Upper lobe of left lung (tissue), 6 donors: Measurements from ENCODE around the gene TERT. TPM values are rescaled to one million over a fixed set of nuclear protein-coding genes. Genes with fewer than 3 reads are reported as not detected.

ENCODE experiments used
- ATAC-seq, 2 donors: fragments of 200-7000 bp; cut with Tn5 transposase; one replicate each; pipeline ENCODE4 v1.9.1; 2022; ENCODE audit warnings: mild to moderate bottlenecking in 2 of 2, moderate library complexity in 2 of 2; ENCODE audit not compliant: low FRiP score in 2 of 2
- DNase-seq, 2 donors: peaks; one replicate each; pipeline ENCODE4 v3.0.0-alpha.2; 2019 to 2020
- H3K27ac ChIP-seq, 4 donors: fragments of 200-600 bp; sonication (generic); one replicate each; pipeline ENCODE4 v1.5.1; 2016 to 2019
- H3K27me3 ChIP-seq, 4 donors: fragments of 200-600 bp; sonication (generic); one replicate each; pipeline ENCODE4 v1.5.1; 2017 to 2019
- H3K36me3 ChIP-seq, 4 donors: fragments of 200-600 bp; sonication (generic); one replicate each; pipeline ENCODE4 v1.5.1; 2016 to 2019
- H3K4me1 ChIP-seq, 4 donors: fragments of 200-600 bp; sonication (generic); one replicate each; pipeline ENCODE4 v1.5.1; 2018 to 2019
- H3K4me3 ChIP-seq, 4 donors: fragments of 200-600 bp; sonication (generic); one replicate each; pipeline ENCODE4 v1.5.1; 2017 to 2019; ENCODE audit warnings: mild to moderate bottlenecking in 2 of 4, moderate library complexity in 1 of 4
- H3K9me3 ChIP-seq, 4 donors: fragments of 200-600 bp; sonication (generic); one replicate each; pipeline ENCODE4 v1.5.1; 2018 to 2019
- EP300 ChIP-seq, 4 donors: sonication (generic); formaldehyde crosslinking; IDR thresholded peaks; one replicate each; pipeline ENCODE4 v1.5.1; 2017; ENCODE audit warnings: antibody characterized with exemption in 4 of 4, control low read depth in 2 of 4
- POLR2A ChIP-seq, 4 donors: fragments of 450-650 bp; IDR thresholded peaks; one replicate each; pipeline ENCODE4 v1.5.1; 2016 to 2017; ENCODE audit warnings: antibody characterized with exemption in 4 of 4, mild to moderate bottlenecking in 2 of 4
- POLR2AphosphoS5 ChIP-seq, 2 donors: sonication (generic); formaldehyde crosslinking; IDR thresholded peaks; one replicate each; pipeline ENCODE4 v1.5.1; 2017; ENCODE audit warnings: antibody characterized with exemption in 2 of 2
- WGBS, 2 donors: methylation state at CpG; one replicate each; pipeline ENCODE4 v1.1.5; 2017 to 2018; 5-methylcytosine and 5-hydroxymethylcytosine counted together
- total RNA-seq, 6 donors: library from RNA; depleted of rRNA in 4 of 6; stranded (reverse); fragments of >200 nt in 4 of 6; gene quantifications; one replicate each; pipeline versions ENCODE4 v1.1.0 to v1.2.1, GENCODE V29; 2016 to 2021
- TF ChIP-seq, protein P1 (sequence below), 6 experiments: fragments of 450-650 bp in 4 of 6; fragments of 200-600 bp in 2 of 6; sonication (generic) in 2 of 6; IDR thresholded peaks; one replicate each; pipeline ENCODE4 v1.5.1; 2016 to 2019; ENCODE audit warnings: antibody characterized with exemption in 6 of 6
- donor health status: DM: no; HTN: no; CAD: no; lungs with moderate emphysema.
- donor health status: DM: no; HTN: yes; CAD: no; lungs with severe emphysema.

Gene TERT
- total RNA-seq, 6 donors from 2014 or later: 0.06 to 0.07 TPM; not detected in 4

DNA sequence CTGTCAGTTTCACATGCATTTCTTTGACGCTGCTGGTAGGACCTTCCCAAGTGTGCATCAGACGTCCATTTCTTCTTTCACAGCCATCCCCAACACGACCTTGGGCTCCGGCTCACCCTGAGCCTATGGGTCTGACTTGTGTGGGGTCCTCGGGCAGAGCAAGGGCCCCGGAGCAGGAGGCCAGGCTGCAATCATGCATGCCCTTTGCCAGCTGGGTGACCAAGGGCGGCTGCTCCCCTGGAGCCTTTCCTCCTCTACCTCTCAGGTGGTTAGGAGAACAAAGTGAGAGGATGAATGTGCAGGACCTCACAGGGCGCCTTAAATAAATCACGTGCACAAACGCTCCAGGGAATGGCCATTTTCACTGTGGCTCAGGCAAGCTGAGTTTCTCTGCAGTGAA, 33.2 kb downstream of the TERT start:
- no peak for TF ChIP-seq POLR2AphosphoS5 (IDR thresholded peaks at IDR 0.05)
- TF ChIP-seq, protein P1, sequence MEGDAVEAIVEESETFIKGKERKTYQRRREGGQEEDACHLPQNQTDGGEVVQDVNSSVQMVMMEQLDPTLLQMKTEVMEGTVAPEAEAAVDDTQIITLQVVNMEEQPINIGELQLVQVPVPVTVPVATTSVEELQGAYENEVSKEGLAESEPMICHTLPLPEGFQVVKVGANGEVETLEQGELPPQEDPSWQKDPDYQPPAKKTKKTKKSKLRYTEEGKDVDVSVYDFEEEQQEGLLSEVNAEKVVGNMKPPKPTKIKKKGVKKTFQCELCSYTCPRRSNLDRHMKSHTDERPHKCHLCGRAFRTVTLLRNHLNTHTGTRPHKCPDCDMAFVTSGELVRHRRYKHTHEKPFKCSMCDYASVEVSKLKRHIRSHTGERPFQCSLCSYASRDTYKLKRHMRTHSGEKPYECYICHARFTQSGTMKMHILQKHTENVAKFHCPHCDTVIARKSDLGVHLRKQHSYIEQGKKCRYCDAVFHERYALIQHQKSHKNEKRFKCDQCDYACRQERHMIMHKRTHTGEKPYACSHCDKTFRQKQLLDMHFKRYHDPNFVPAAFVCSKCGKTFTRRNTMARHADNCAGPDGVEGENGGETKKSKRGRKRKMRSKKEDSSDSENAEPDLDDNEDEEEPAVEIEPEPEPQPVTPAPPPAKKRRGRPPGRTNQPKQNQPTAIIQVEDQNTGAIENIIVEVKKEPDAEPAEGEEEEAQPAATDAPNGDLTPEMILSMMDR (IDR thresholded peaks at IDR 0.05): no peak
- TF ChIP-seq EP300 (IDR thresholded peaks at IDR 0.05): no peak
- TF ChIP-seq POLR2A (IDR thresholded peaks at IDR 0.05): no peak
- no peaks in the 10 kb centered on the region for H3K36me3 ChIP-seq
- H3K27me3 ChIP-seq: no peaks in the 10 kb centered on the region
- no peak for ATAC-seq
- no peak for DNase-seq
- peaks cover 0 to 16% (median 7%) of the 10 kb centered on the region in 4 donors for H3K9me3 ChIP-seq
- no peaks in the 10 kb centered on the region for H3K4me1 ChIP-seq
- H3K27ac ChIP-seq: no peak overlapping the region
- 89 to 95% methylated on average over 5 to 10 of the region's 10 CpGs for WGBS, 2 donors
- H3K4me3 ChIP-seq: no peak overlapping the region

DNA sequence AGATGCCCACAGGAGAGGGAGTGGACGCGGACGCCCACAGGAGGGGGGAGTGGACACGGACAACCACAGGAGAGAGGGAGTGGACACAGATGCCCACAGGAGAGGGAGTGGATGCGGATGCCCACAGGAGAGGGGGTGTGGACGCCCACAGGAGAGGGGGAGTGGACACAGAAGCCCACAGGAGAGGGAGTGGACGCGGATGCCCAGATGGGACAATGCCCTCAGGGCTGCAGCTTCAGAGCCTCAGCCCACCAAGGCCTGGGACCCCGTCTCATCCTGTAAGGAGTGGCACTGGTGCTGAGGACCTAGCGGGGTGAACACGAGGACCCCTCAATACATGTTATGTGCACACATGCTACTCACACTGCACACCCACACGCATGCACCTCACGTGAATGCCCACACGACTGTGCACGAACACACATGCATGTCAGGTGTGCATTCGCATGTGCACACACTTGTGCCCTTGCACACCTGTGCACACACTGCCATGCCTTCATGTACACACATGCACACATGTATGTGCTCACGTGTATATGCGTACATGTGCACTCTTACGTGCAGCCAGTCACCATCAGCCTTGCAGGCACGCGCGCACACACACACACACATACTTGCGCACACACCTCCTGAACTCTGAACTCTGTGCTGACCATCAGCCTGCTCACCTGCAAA, 34.9 kb downstream of the TERT start:
- H3K9me3 ChIP-seq: peaks cover 0 to 16% (median 7%) of the 10 kb centered on the region in 4 donors
- ATAC-seq (no peak), DNase-seq (no peak)
- TF ChIP-seq, protein P1 (IDR thresholded peaks at IDR 0.05): no peak
- no peak for TF ChIP-seq POLR2A (IDR thresholded peaks at IDR 0.05)
- TF ChIP-seq POLR2AphosphoS5 (IDR thresholded peaks at IDR 0.05): no peak
- TF ChIP-seq EP300 (IDR thresholded peaks at IDR 0.05): no peak
- no peaks in the 10 kb centered on the region for H3K27me3 ChIP-seq
- H3K4me1 ChIP-seq: no peaks in the 10 kb centered on the region
- H3K36me3 ChIP-seq: no peaks in the 10 kb centered on the region
- 93 to 96% methylated on average over 23 of the region's 23 CpGs for WGBS, 2 donors
- H3K4me3 ChIP-seq: no peak overlapping the region
- H3K27ac ChIP-seq: no peak overlapping the region

DNA sequence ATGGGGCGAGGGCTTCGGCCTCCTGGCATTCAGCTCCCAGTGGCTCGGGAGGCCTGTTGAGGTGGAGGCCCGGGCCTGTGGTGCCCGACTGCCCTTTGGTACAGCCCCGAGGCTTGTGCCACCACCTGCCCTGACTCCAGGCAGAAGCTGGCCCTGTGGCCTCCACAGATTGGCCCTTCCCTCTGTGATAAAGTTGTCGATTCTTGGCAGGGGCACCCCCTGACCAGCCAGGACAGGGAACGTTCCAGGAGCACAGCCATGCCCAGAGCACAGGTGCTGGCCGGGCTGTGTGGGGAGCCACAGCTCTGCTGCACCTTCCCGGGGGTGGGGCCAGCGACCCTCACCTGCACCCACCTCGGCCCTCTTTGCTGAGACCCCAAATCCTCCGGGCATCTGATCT, 37.0 kb downstream of the TERT start:
- ATAC-seq (no peak), DNase-seq (peak in 1 of 2 donors; percentile 70)
- H3K27me3 ChIP-seq: no peaks in the 10 kb centered on the region
- peaks cover 0 to 14% (median 5%) of the 10 kb centered on the region in 4 donors for H3K9me3 ChIP-seq
- no peak overlapping the region for H3K27ac ChIP-seq
- WGBS, 2 donors: 82 to 85% methylated on average over 6 to 13 of the region's 13 CpGs
- TF ChIP-seq EP300 (IDR thresholded peaks at IDR 0.05) (no peak), POLR2A (IDR thresholded peaks at IDR 0.05) (no peak), POLR2AphosphoS5 (IDR thresholded peaks at IDR 0.05) (no peak)
- TF ChIP-seq, protein P1 (IDR thresholded peaks at IDR 0.05): no peak
- no peaks in the 10 kb centered on the region for H3K4me1 ChIP-seq
- no peaks in the 10 kb centered on the region for H3K36me3 ChIP-seq
- no peak overlapping the region for H3K4me3 ChIP-seq

DNA sequence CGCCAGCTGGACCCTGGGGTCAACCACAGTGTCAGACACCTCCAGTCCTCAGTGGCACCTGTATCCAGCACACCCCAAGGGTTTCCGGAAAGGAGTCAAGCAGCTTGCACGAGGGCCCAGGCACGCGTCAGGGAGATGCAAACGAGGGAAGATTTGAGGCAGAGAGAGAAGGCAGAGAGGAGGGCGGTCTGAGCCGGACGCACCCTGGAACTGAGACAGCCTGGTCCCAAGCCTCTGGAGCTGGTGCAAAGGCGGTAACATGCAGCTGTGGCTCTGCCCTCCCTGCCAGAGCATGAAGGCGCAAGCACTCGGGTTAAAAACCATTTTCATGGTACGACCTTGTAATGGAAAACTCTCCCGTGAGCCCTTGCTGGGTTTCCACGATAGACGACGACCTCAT, 37.5 kb downstream of the TERT start:
- Histone ChIP-seq H3K4me3 (no peak overlapping the region), H3K4me1 (no peaks in the 10 kb centered on the region), H3K27ac (no peak overlapping the region), H3K36me3 (no peaks in the 10 kb centered on the region), H3K9me3 (peaks cover 0 to 9% (median 3%) of the 10 kb centered on the region in 4 donors), H3K27me3 (no peaks in the 10 kb centered on the region)
- WGBS, 2 donors: 87 to 90% methylated on average over 17 of the region's 17 CpGs
- ATAC-seq (no peak), DNase-seq (peak in 1 of 2 donors; percentile 27)
- TF ChIP-seq, protein P1 (IDR thresholded peaks at IDR 0.05): no peak
- TF ChIP-seq POLR2AphosphoS5 (IDR thresholded peaks at IDR 0.05): no peak
- TF ChIP-seq EP300 (IDR thresholded peaks at IDR 0.05): no peak
- no peak for TF ChIP-seq POLR2A (IDR thresholded peaks at IDR 0.05)

DNA sequence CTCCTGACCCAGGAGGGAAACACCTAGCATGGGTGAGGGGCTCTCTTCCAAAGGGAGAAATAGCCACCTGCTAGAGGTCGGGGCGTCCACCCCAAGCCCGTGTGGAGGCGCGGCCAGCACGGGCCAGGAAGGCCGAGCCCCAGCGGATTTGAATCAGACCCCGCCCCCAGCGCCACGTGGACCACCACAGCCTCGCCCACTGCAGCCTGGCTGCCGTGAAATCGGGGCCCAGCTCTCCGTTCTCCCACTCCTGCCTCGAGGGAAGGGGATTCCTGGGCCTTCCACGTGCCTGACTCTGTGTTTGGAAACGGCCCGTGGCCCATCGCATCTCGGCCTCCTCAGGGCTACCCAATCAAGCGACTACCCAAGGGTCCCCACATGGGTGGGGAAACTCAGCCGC, 38.1 kb downstream of the TERT start:
- DNase-seq: peak in 1 of 2 donors; percentile 61
- Histone ChIP-seq H3K9me3 (peaks cover 0 to 3% (median 0%) of the 10 kb centered on the region in 4 donors), H3K27ac (no peak overlapping the region), H3K4me3 (no peak overlapping the region), H3K36me3 (no peaks in the 10 kb centered on the region), H3K4me1 (no peaks in the 10 kb centered on the region), H3K27me3 (no peaks in the 10 kb centered on the region)
- 83 to 90% methylated on average over 2 to 15 of the region's 23 CpGs for WGBS, 2 donors
- ATAC-seq: no peak
- TF ChIP-seq, protein P1 (IDR thresholded peaks at IDR 0.05): no peak
- TF ChIP-seq EP300 (IDR thresholded peaks at IDR 0.05): no peak
- no peak for TF ChIP-seq POLR2A (IDR thresholded peaks at IDR 0.05)
- no peak for TF ChIP-seq POLR2AphosphoS5 (IDR thresholded peaks at IDR 0.05)
